Measurements from ENCODE around the gene MED9. TPM values are rescaled to one million over a fixed set of nuclear protein-coding genes. Genes with fewer than 3 reads are reported as not detected.
"Not testable (repeated sequence)": the region's sequence is repeated elsewhere in the genome, so short reads cannot be mapped to it uniquely, and the experiment has no call there.

The MED9 gene
- total and polyA plus RNA-seq, 9 of the 15 experiments (the other 6 are each of a cell fraction or from before 2014, with no cell fraction given), result 2.2 to 15.8 (median 12.7) TPM

GRCh38 chr17:17429222-17429621 lies 47.6 kb upstream of the MED9 start:
- no peaks in the 10 kb centered on the region for H3K4me1 ChIP-seq (replicated peaks in 1 of 2; ENCODE audit: control insufficient read depth in 2 of 2, insufficient read depth in 2 of 2, low read length in 2 of 2)
- FAIRE-seq, result no peak

GRCh38 chr17:17430924-17431323 lies 45.9 kb upstream of the MED9 start:
- H3K36me3 ChIP-seq (ENCODE audit: control insufficient read depth, insufficient read depth, low read length); H2AFZ ChIP-seq (ENCODE audit: low read depth, low read length); intact Hi-C loops (cut with micrococcal nuclease); POLR2A ChIA-PET; CTCF ChIA-PET (ENCODE audit: low intra/inter-chr PET ratio); H3K4me3 ChIP-seq; H3K79me2 ChIP-seq (ENCODE audit: control insufficient read depth, insufficient read depth, low read length); H3K27ac ChIP-seq (ENCODE audit: extremely low read depth, low read depth, low read length); H3K9ac ChIP-seq (ENCODE audit: insufficient read depth in 1 of 2, low read depth in 2 of 2, low read length in 2 of 2); H3K9me3 ChIP-seq (replicated peaks; ENCODE audit: control insufficient read depth, insufficient read depth, low read depth, low read length); ATAC-seq; FAIRE-seq; in situ Hi-C loops (cut with MboI); DNase-seq (ENCODE audit: extremely low read depth in 1 of 4, low spot score in 3 of 4); H3K4me2 ChIP-seq (ENCODE audit: insufficient read depth, low read length); H3K4me1 ChIP-seq (replicated peaks in 1 of 2; ENCODE audit: control insufficient read depth in 2 of 2, insufficient read depth in 2 of 2, low read length in 2 of 2); H4K20me1 ChIP-seq (replicated peaks; ENCODE audit: control insufficient read depth, insufficient read depth, low read length); BruUV-seq (replicated peaks); H3K9me1 ChIP-seq (ENCODE audit: control insufficient read depth, insufficient read depth, low read length): not testable (repeated sequence)
- 0% methylated on average over 2 of the region's 4 CpGs for WGBS (ENCODE audit: insufficient coverage, low coverage, missing lambda C conversion rate)
- peaks cover 0 to 12% of the 10 kb centered on the region in 2 experiments; a peak in 2 of 5 replicates for H3K27me3 ChIP-seq (ENCODE audit: control insufficient read depth in 2 of 2, insufficient read depth in 2 of 2, low read length in 2 of 2)

More at GRCh38 chr17:17429222-17429621, 47.6 kb upstream of the MED9 start:
- Histone ChIP-seq H3K4me3 (no peak overlapping the region), H3K4me2 (ENCODE audit: insufficient read depth, low read length) (no peak overlapping the region), H2AFZ (ENCODE audit: low read depth, low read length) (no peak overlapping the region), H3K27me3 (ENCODE audit: control insufficient read depth in 2 of 2, insufficient read depth in 2 of 2, low read length in 2 of 2) (peaks cover 0 to 6% of the 10 kb centered on the region in 2 experiments; a peak in 2 of 5 replicates), H3K9me1 (ENCODE audit: control insufficient read depth, insufficient read depth, low read length) (no peaks in the 10 kb centered on the region), H3K79me2 (ENCODE audit: control insufficient read depth, insufficient read depth, low read length) (no peaks in the 10 kb centered on the region), H3K9me3 (replicated peaks; ENCODE audit: control insufficient read depth, insufficient read depth, low read depth, low read length) (peaks cover 4% of the 10 kb centered on the region; the same call in 1 of the 2 replicates), H4K20me1 (replicated peaks; ENCODE audit: control insufficient read depth, insufficient read depth, low read length) (no peaks in the 10 kb centered on the region), H3K36me3 (ENCODE audit: control insufficient read depth, insufficient read depth, low read length) (no peaks in the 10 kb centered on the region), H3K9ac (ENCODE audit: insufficient read depth in 1 of 2, low read depth in 2 of 2, low read length in 2 of 2) (no peak overlapping the region), H3K27ac (ENCODE audit: extremely low read depth, low read depth, low read length) (no peak overlapping the region)
- CTCF ChIA-PET (ENCODE audit: low intra/inter-chr PET ratio), result no interaction called here
- no TSS peak for BruUV-seq (replicated peaks)
- TF ChIP-seq MTA3 (IDR thresholded peaks at IDR 0.05; ENCODE audit: borderline replicate concordance), result no peak
- TF ChIP-seq XRCC4 (IDR thresholded peaks at IDR 0.05; ENCODE audit: extremely low read depth, insufficient read depth, insufficient read length), result no peak
- TF ChIP-seq SIN3A (IDR thresholded peaks at IDR 0.05; ENCODE audit: borderline replicate concordance in 2 of 2, control insufficient read depth in 1 of 2, low read depth in 2 of 2, low read length in 2 of 2), result no peak
- TF ChIP-seq PCBP1 (IDR thresholded peaks at IDR 0.05; ENCODE audit: low read depth, low read length, poor library complexity, severe bottlenecking), result no peak
- TF ChIP-seq ZBED1 (IDR thresholded peaks at IDR 0.05), result no peak
- TF ChIP-seq ZNF444 (CRISPR knock-in tag; IDR thresholded peaks at IDR 0.05), result no peak
- POLR2A ChIA-PET, result no interaction called here
- ATAC-seq (no peak), DNase-seq (ENCODE audit: extremely low read depth in 1 of 4, low spot score in 3 of 4) (no peak)
- 7% methylated on average over 2 of the region's 2 CpGs for whole genome bisulfite sequencing (ENCODE audit: insufficient coverage, low coverage, missing lambda C conversion rate)
- intact Hi-C loops (cut with micrococcal nuclease) (no loop called here), in situ Hi-C loops (cut with MboI) (no loop called here)

Measured in K562 (cell line).